GM23248 (cell line): ENCODE measurements around the gene SLC22A1. TPM values are rescaled to one million over a fixed set of nuclear protein-coding genes. Genes with fewer than 3 reads are reported as not detected.

Experiments used
- DNase-seq: peaks from one replicate; pipeline ENCODE4 v3.0.0-alpha.2; 2015
- H2AFZ ChIP-seq: fragments of 200-600 bp; sonication (generic); 2 replicates; pipeline ENCODE4 v1.6.1; 2016; ENCODE audit warnings: antibody characterized with exemption
- H3F3A ChIP-seq: fragments of 200-600 bp; sonication (generic); 2 replicates; pipeline ENCODE4 v1.6.1; 2016; ENCODE audit warnings: mild to moderate bottlenecking, antibody characterized with exemption, mixed run types; ENCODE audit not compliant: insufficient read depth
- H3K27ac ChIP-seq: fragments of 200-600 bp; sonication (generic); 2 replicates; pipeline ENCODE4 v1.5.1; 2016; ENCODE audit warnings: mild to moderate bottlenecking
- H3K27me3 ChIP-seq: fragments of 200-600 bp; sonication (generic); replicated peaks from 2 replicates; pipeline ENCODE4 v1.6.1; 2016; ENCODE audit warnings: mild to moderate bottlenecking; ENCODE audit not compliant: insufficient read depth
- H3K36me3 ChIP-seq: fragments of 200-600 bp; sonication (generic); 2 replicates; pipeline ENCODE4 v1.6.1; 2016; ENCODE audit warnings: low read depth, mild to moderate bottlenecking
- H3K4me1 ChIP-seq: fragments of 200-600 bp; sonication (generic); 2 replicates; pipeline ENCODE4 v1.6.1; 2016; ENCODE audit warnings: mild to moderate bottlenecking; ENCODE audit not compliant: insufficient read depth
- H3K4me2 ChIP-seq: fragments of 200-600 bp; sonication (generic); one replicate; pipeline ENCODE4 v1.6.1; 2016; ENCODE audit warnings: mild to moderate bottlenecking; ENCODE audit not compliant: unreplicated experiment
- H3K4me3 ChIP-seq: fragments of 200-600 bp; sonication (generic); 2 replicates; pipeline ENCODE4 v1.5.1; 2016; ENCODE audit warnings: mild to moderate bottlenecking
- H3K79me2 ChIP-seq: fragments of 200-600 bp; sonication (generic); 2 replicates; pipeline ENCODE4 v1.6.1; 2016; ENCODE audit warnings: mild to moderate bottlenecking; ENCODE audit not compliant: insufficient read depth
- H3K9ac ChIP-seq: fragments of 200-600 bp; sonication (generic); 2 replicates; pipeline ENCODE4 v1.6.1; 2016; ENCODE audit warnings: mild to moderate bottlenecking
- H3K9me2 ChIP-seq: fragments of 200-600 bp; sonication (generic); 2 replicates; pipeline ENCODE4 v1.6.1; 2016; ENCODE audit warnings: mixed run types, mild to moderate bottlenecking, moderate library complexity; ENCODE audit not compliant: insufficient read depth
- H3K9me3 ChIP-seq: fragments of 200-600 bp; sonication (generic); one replicate; pipeline ENCODE4 v1.6.1; 2017; ENCODE audit warnings: low read depth
- H4K20me1 ChIP-seq: fragments of 200-600 bp; sonication (generic); 2 replicates; pipeline ENCODE4 v1.6.0; 2016; ENCODE audit not compliant: insufficient read depth
- EZH2 ChIP-seq: fragments of 200-600 bp; sonication (generic); IDR thresholded peaks from 2 replicates; pipeline ENCODE4 v1.6.1; 2018; ENCODE audit warnings: antibody characterized with exemption, mild to moderate bottlenecking; ENCODE audit not compliant: insufficient read depth, poor library complexity, severe bottlenecking
- EZH2phosphoT487 ChIP-seq: fragments of 200-600 bp; sonication (generic); IDR thresholded peaks from 2 replicates; pipeline ENCODE4 v1.6.1; 2018; ENCODE audit warnings: antibody characterized with exemption, moderate library complexity, mild to moderate bottlenecking, low read depth; ENCODE audit not compliant: insufficient read depth
- WGBS, 2 experiments: methylation state at CpG; one replicate each; pipeline ENCODE4 v1.1.6; 2015 to 2017; ENCODE audit warnings: low lambda C conversion rate in 2 of 2, low coverage in 1 of 2; ENCODE audit errors: missing lambda C conversion rate in 2 of 2; 5-methylcytosine and 5-hydroxymethylcytosine counted together
- in situ Hi-C: fragments of 300-500 bp; cut with MboI; formaldehyde crosslinking; loops from 2 replicates; pipeline ENCODE4 v1.15.0; 2020
- polyA plus RNA-seq: library from polyadenylated mRNA; unstranded; fragments of >200 nt; fragmentation: Nextera tagmentation; extraction: Ambion mirVana; gene quantifications from 2 replicates; pipeline ENCODE4 v1.2.1, GENCODE V29; 2016
- total RNA-seq: library from RNA; depleted of rRNA; stranded (reverse); fragments of >200 nt; shearing (Covaris generic); gene quantifications from 2 replicates; pipeline ENCODE4 v1.2.3, GENCODE V29; 2014

The SLC22A1 gene
- total and polyA plus RNA-seq, 2 experiments from 2014 or later: not detected

DNA sequence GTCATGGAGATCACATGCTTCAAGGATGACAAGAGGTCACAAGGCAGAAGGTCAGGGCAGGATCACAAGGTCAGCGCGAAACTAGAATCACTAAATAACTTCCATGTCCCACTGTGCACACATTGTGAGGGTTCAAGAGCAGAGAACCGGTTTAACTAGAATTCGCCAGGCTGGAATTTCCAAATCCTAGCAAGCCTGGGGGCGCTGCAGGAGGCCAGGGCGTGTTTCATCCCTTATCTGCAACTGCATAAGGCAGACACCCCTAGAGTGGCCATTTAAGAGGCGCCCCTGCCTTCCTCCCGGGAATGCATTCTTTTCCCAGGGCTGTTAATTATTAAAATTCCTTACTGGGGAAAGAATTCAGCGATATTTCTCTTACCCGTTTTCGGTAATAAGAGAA is 40.2 kb upstream of the SLC22A1 start:
- Histone ChIP-seq H3K79me2 (no peaks in the 10 kb centered on the region), H3K36me3 (0 out of 2 replicates have a peak, but pooled peaks cover 12% of the 10 kb centered on the region), H3K4me2 (no peak overlapping the region), H3K4me3 (no peak overlapping the region), H3F3A (peaks cover 11% of the 10 kb centered on the region; the same call in 1 of the 2 replicates), H2AFZ (no peak overlapping the region), H3K9ac (no peak overlapping the region), H3K9me3 (no peaks in the 10 kb centered on the region), H4K20me1 (no peaks in the 10 kb centered on the region), H3K27me3 (no peaks in the 10 kb centered on the region), H3K9me2 (no peaks in the 10 kb centered on the region), H3K27ac (no peak overlapping the region), H3K4me1 (peaks cover 10% of the 10 kb centered on the region)
- no peak for DNase-seq
- 86 to 87% methylated on average over 11 of the region's 11 CpGs for WGBS, 2 experiments
- in situ Hi-C loops: no loop called here
- TF ChIP-seq EZH2phosphoT487: no peak
- TF ChIP-seq EZH2: no peak

- Histone ChIP-seq H3K9me2 (no peaks in the 10 kb centered on the region), H3K79me2 (no peaks in the 10 kb centered on the region), H4K20me1 (no peaks in the 10 kb centered on the region), H3K4me2 (no peak overlapping the region), H3K9ac (no peak overlapping the region), H3K9me3 (no peaks in the 10 kb centered on the region), H3F3A (peaks cover 3% of the 10 kb centered on the region; the same call in 1 of the 2 replicates), H3K4me1 (peaks cover 3% of the 10 kb centered on the region), H3K27me3 (no peaks in the 10 kb centered on the region), H3K27ac (no peak overlapping the region), H3K4me3 (no peak overlapping the region), H3K36me3 (0 out of 2 replicates have a peak, but pooled peaks cover 12% of the 10 kb centered on the region), H2AFZ (no peak overlapping the region)
- no peak for DNase-seq
- in situ Hi-C loops: no loop called here
- TF ChIP-seq EZH2 (no peak), EZH2phosphoT487 (no peak)
- 83 to 84% methylated on average over 8 of the region's 8 CpGs for WGBS, 2 experiments
These were observed 39.0 kb upstream of the SLC22A1 start for GRCh38 chr6:160082627-160083026.

- Histone ChIP-seq H3K9me2 (no peaks in the 10 kb centered on the region), H4K20me1 (no peaks in the 10 kb centered on the region), H3K4me1 (peaks cover 8% of the 10 kb centered on the region), H3F3A (peaks cover 8% of the 10 kb centered on the region), H3K9ac (no peak overlapping the region), H2AFZ (no peak overlapping the region), H3K4me3 (no peak overlapping the region), H3K27me3 (no peaks in the 10 kb centered on the region), H3K4me2 (no peak overlapping the region), H3K9me3 (no peaks in the 10 kb centered on the region), H3K79me2 (no peaks in the 10 kb centered on the region), H3K36me3 (0 out of 2 replicates have a peak, but pooled peaks cover 12% of the 10 kb centered on the region), H3K27ac (no peak overlapping the region)
- no peak for TF ChIP-seq EZH2phosphoT487
- DNase-seq: no peak
- 96 to 98% methylated on average over 18 of the region's 18 CpGs for WGBS, 2 experiments
- in situ Hi-C loops: no loop called here
These were observed 37.3 kb upstream of the SLC22A1 start for GRCh38 chr6:160084198-160084776.

DNA sequence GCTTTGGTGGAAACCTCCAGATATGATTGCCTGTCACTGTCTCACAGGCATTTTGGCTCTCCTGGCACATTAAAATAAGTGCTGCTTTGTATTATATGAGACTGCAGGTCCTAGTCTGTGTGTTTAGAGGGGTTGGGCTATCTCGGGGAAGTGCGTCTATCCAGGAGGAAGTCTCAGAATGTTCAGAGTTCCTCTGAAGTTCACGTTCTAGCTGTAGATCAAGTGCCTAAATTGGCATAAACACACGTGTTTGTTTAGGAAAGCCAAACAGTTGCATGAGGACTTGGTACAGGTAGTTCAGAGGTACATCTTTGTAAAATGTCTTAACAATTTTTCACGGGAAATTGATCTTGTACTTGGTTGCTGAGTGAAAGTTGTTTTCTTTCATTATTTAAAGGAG is 36.4 kb upstream of the SLC22A1 start:
- H3F3A ChIP-seq: peaks cover 17% of the 10 kb centered on the region
- no peak for TF ChIP-seq EZH2phosphoT487
- no peak for TF ChIP-seq EZH2
- H3K9me3 ChIP-seq: no peaks in the 10 kb centered on the region
- H3K9ac ChIP-seq: no peak overlapping the region
- H3K4me2 ChIP-seq: no peak overlapping the region
- no peak overlapping the region for H2AFZ ChIP-seq
- no peak overlapping the region for H3K4me3 ChIP-seq
- no peaks in the 10 kb centered on the region for H3K27me3 ChIP-seq
- peaks cover 10% of the 10 kb centered on the region for H3K4me1 ChIP-seq
- H3K79me2 ChIP-seq: no peaks in the 10 kb centered on the region
- no peaks in the 10 kb centered on the region for H3K9me2 ChIP-seq
- H3K36me3 ChIP-seq: 0 out of 2 replicates have a peak, but pooled peaks cover 16% of the 10 kb centered on the region
- in situ Hi-C loops: no loop called here
- DNase-seq: no peak
- WGBS, 2 experiments: 89 to 90% methylated on average over 5 of the region's 5 CpGs
- H4K20me1 ChIP-seq: no peaks in the 10 kb centered on the region
- no peak overlapping the region for H3K27ac ChIP-seq
